Stimulated activated CD8-positive, alpha-beta memory T cell treated with anti-CD3 and anti-CD28 coated beads, Interleukin-15, amount 100 ng/mL, for 4 hours (primary cell): ENCODE measurements around the gene C1QTNF12.

Experiments
- DNase-seq, 2 donors: peaks; one replicate each; pipeline ENCODE4 v3.0.0-alpha.2; 2020; ENCODE audit warnings: low read depth in 2 of 2

C1QTNF12 gene

DNA sequence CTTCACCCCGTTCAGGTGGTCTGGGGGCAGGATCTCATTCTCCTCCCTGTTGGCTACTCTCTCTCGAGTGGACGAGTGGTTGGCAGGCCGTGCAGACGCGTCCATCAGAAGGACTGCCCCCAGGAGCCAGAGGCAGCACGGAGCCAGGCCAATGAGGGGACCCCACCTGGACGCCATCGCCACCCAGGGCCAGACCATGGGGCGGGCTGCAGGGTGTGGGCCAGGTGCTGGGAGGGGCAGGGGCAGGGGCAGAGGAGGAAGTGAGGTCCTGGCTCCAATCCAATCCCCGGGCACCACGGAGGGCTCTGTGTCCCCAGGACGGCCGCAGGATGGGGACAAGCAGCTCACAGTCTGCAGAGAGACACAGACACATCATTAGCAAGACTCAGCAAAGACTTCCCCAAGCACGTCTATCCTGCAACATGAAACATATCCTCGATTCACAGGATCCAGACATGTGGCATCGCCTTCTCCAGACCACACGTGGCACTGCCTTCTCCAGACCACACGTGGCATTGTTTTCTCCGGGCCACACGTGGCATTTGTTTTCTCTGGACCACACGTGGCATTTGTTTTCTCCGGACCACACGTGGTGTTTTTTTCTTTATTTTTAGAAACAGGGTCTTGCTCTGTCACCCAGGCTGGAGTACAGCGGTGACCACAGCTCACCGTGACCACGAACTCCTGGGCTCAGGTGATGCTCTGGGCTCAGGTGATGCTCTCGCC lies 17.8 kb downstream of the C1QTNF12 start:
- DNase-seq: no peak

DNA sequence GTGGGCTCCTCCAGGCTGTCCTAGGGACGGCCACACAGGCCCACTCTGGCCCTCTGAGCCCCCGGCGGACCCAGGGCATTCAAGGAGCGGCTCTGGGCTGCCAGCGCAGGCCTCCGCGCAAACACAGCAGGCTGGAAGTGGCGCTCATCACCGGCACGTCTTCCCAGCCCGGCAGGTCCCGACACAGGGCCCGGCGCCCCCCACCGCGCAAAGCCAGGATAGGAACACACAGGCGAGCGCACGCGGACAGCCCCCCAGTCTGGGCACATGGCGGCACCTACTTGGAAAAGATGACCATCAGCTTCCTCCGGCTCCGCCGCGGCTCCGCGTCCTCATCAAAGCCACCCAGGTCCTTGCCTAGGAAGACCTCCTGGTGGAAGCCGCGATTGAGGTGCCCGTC lies 18.3 kb downstream of the C1QTNF12 start:
- DNase-seq: no peak

DNA sequence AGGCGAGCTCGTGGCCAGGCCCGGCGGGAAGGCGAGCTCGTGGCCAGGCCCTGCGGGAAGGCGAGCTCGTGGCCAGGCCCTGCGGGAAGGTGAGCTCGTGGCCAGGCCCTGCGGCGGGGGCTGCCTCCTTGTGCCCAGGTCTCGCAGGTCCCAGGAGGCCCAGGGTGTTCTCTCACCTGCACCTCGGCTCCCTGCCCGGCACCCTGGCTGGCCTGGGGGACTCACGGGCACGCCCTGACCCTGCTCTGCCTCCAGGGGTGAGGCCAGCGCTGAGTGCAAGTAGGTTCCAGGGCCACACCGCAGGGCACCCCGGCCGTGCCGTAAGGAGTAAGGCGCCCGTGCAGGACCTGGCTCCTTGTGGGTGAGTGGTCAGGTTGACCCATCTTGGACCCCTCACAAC lies 19.1 kb downstream of the C1QTNF12 start:
- no peak for DNase-seq

DNA sequence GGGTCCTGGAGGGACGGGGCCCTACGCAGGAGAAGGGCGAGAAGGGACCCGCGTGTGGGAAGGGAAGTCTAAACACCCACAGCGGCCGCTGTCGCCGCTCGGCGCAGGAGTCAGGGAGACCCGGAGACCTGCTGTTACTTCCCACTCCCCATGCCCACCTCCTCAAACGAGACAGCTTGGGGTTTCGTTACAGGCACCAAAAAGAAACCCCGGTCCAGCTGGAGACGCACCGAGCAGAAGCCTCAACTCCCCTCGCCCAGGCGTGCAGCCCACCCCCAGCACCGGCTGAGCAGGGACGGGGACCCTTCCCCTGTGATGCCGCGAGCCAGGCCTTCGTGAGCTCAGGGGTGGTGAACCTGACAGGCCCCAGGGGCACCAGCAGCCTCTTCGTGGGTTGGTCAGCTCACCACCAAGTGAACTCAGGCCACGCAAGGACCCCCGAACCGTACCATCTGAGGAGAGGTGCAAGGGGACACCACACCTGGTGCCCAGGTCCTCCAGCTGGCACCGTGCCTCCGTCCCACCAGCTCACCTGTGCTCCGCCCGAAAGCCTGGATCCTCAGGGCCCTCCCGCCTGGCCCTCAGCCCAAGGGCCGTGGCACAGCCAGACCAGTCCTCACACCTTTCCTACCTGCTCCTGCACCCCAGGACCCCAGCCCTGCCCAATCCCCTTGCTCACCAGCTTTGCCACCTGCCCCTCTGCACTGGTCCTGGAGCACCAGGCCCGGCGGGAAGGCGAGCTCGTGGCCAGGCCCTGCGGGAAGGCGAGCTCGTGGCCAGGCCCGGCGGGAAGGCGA lies 19.8 kb downstream of the C1QTNF12 start:
- DNase-seq: no peak

DNA sequence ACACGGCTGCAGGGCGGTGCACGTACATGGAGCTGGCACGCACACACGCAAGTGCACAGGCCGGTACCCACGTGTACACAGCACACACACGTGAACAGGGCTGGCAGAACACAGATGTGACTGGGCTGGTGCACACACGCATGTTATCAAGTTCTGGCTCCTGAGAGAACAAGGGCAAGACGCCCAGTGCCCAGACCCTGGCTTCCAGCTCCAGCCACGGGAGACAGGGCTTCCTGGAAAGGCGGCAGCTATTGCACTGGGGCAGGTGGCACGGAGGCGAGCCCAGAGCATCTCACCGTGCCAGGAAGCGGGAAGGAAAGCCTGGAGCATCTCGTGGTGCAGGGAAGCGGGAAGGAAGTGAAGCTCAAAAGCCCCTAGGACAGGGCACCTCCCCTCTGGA lies 20.6 kb downstream of the C1QTNF12 start:
- DNase-seq: no peak

DNA sequence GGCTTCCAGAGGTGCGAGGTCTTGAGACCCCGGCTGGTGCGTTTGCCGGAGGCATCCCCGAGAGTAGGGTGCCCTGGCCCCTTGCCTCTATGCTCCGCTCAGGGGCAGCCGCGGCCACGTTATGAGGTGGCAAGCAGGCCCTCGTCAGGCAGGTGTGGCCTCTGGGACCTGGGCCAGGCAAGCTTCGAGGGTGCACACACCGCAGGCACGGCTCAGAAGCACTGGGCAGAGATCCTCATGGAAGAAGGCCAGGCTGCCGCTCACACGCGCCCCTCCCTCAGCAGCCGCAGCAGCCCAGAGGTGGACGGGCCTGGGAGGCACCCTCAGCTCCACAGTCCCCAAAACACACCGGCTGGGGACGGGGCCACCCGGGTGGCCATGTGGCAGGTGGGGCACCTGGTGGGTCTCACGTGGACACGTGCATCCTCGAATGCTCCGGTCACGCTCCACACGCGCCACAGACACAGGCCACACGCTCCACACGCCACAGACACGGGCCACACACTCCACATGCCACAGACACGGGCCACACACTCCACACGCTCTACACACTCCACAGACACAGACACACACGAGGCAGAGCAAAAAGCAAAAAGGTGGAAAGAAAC lies 21.2 kb downstream of the C1QTNF12 start:
- DNase-seq: no peak

DNA sequence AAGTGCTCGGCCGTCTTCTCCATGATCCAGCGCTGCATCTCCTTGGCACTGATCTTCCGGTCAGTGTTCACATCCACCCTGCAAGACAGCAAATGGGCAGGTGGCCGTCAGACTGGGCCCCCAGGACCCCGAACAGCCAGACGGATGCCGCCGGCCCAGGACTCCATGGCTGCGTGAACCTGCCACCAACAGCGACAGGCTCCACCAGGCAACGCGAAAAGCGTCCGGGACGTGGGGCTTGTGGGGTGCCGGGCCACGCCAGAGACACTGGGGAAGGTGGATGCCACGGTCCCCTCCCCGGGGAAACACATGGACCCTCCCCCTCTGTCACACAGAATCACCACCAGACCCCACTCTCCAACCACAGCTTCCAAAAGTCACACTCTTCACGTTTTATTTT lies 22.6 kb downstream of the C1QTNF12 start:
- DNase-seq: no peak

DNA sequence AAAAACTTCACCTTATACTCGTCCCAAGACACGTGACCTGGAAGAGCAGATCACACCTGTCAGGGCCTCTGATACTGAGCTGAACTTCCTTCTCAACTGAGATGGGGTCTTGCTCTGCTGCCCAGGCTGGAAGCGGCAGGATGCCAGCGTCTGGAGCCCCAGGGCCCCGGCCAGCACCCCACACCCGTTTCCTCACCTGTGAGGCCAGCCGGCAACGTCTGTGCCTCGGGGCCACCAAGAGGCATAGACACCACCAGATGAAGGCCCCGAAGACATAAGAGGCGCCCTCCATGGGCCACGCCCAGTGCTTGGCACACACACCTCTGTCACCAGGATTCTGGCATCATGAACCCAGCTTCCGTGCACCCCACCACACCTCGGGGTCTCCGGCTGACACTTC lies 23.2 kb downstream of the C1QTNF12 start:
- no peak for DNase-seq

DNA sequence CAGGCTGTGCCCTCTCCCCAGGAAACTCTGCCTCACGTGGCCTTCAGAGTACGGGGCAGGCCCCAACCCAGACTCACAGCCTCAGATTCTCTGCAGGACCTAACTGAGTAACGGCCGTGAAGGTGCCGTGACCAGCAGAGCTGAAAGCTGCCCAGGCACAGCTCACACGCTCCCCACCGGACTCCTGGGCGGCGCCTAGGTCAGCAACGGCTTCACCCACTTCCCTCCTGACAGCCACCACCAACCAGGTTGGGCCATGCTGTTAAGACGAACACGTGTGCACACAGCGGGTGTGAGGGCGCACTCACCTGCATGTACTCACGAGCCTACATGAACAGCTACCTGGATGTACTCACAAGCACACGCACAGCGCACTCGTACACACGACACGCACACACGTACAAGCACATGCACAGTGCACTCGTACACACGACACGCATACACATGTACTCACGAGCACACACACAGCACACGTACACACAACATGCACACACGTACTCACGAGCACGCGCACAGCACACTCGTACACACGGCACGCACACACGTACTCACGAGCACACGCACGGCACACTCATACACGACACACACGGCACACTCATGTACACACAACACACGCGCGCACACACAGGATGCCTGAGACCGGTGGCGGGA lies 23.8 kb downstream of the C1QTNF12 start:
- no peak for DNase-seq

DNA sequence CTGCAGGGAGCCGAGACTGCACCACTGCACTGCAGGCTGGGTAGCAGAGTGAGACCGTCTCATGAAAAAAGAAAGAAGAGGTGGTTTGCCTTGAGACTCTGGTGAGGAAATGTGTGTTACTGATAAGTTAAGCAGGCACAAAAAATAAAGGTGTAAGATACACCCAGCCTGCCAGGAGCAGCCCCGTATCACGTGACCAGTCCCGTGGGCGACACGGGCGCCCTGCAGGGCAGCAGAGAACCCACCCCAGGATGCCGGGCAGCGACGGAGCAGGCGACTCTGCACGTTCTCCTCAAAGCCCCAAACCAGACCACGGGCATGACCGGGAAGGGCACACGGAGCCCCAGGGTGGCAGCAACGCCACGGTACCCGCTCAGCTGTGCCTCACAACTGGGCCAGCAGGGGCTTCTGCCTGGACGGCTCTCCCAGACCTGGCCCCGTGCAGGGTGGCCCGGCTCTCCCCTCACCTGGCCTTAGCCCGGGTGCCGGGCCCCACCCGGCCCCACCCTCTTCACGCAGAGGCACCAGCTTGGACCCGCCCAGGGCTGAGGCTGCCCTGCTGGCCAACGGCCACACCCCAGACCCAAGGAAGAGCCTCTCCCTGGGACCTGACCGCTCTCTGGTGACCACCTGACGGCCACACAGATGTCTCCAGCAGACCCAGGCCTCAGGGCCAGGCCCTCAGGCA lies 24.5 kb downstream of the C1QTNF12 start:
- no peak for DNase-seq

DNA sequence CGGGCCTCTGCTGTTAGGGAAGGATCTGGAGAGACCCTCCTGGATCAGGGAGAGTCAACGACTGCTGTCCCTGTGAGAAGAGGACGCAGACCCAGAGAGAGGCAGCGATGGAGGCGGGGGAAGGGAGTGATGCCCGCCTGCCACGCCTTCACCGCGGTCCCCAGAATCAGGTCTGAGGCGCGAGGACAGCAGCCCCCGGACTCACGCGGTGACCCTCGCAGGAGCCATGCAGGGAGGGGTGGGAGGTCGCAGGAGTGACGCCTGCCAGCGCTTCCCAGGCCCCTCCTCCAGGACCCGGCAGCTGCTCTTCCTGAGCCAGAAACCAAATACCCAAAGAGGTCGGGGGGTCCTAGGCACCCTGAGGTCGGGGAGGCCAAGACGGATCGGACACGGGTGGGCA lies 26.3 kb downstream of the C1QTNF12 start:
- no peak for DNase-seq

DNA sequence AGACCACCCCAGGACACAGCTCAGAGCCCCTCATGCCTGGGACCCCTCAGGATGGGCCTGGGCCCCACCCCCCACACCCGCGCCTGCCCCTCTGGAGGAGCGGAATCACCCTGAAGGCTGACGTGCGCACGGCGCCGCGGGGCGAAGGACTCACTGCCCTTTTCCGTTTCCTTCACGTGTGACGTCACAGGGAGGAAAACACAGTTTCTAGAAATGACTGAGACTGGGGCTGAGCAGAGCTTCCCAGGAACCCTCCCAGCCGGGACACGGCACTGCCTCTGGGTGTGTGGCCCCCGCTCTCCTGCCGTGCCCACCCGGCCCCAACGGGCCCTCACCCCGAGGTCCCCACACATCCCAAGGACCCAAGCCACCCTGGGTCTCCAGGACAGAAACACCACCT lies 27.2 kb downstream of the C1QTNF12 start:
- no peak for DNase-seq

DNA sequence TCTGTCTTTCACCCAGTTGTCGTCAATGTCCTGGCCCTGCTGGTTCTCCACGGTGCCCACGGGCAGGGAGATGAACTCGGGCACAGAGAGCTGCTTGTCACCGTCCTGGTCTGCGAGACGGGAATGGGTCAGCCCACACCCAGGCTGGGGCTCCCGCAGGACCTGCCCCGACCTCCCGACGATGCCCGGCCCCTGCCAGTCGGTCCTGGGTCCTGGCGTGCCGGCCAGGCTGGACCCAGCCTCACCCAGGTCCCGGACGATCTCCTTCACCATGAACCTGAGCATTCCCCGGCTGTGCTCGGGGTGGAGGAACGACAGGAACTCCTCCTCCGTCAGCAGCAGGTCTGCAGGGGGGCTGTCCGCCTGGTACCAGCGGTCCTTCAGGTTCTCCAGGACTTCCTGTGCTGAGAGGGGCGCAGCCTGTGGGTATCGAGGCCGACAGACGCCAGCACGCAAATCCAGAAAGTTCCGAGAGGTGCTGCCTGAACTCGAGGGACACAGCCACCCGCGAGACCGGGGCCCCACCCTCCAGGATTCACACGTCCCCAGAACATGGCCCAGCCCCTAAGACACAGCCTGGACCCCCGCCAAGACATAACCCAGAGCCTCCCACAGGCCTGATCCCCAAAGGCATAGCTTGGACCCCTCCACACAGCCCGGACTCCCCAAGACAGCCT lies 27.9 kb downstream of the C1QTNF12 start:
- DNase-seq: no peak

DNA sequence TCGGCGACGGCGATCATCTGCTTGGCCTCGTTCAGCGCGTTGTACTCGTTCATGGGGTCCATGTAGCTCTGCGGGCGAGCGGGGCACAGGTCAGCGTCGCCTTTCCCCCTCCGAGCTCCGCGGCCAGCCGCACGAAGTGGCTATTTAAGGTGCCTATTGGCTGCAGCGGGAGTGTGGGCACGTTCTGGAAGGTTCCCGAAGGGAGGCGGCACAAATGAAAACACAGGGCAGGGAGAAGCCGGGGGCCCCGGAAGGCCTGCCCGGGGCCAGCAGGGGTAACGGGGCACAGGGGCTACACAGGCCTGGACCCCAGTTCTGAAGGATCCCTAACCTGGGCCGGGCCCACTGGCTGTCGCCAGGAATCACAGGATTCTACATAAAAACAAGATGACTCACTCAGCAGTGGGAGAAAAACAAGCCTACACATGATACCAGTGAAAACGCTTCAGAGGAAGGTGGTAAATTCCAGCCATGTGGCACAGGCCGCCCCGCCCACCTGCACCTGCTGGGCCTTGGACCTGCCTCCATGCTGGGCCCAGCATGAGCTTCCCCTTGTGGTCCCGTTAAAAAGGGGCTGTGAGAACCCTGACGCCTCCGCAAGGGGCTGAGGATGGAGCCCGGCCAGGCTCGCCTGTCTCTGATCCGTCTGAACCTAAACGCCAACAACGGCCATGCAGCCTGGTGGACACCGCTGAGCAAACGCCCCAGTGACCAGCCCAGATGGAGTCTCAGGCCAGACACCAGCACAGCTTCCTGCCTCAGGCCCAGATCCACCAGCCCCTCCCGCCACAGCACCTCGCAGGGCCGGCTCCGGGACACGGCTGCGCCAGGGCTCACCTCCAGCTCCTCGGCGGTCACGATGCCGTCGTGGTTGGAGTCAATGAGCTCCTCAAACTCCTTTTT lies 28.6 kb downstream of the C1QTNF12 start:
- no peak for DNase-seq

DNA sequence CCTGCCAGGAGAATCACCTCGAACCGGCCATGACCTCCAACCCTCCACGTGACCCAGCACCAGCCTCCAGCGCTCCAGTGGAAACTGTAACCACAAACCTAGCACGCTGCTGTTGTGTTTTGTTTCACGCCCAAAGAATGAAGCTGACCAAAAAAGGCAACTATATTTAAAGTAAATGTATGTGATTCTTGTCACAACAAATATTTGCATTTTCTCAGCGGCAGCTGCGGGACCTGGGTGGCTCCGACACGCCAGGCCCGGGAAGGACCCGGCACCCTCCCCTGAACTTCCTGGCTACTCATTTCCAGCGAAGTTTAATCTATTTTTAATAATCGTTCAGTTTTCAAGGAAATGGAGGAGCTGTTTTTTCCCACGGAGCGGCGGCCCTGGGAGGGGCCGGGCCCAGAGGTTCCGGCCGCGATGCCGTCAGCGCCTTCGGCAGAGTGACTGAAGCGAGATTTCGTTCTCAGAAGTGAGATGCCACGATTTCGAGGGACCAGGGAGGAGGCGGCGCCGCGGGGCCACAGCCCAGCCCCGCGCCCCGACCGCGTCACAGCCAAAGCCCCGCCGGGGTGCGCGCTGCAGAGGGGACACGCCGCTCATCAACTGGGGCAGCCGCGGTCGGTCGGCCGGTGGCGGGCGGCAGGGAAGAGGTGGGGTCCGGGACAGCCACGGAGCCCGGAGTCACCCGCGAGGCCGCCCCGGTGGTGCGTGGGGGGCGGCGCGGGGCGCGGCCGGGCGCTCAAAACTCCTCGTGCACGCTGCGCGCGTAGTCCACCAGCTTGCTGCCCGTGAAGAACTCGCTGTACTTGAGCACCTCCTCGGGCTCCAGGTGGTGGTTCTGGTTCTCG lies 29.5 kb downstream of the C1QTNF12 start:
- DNase-seq: no peak

DNA sequence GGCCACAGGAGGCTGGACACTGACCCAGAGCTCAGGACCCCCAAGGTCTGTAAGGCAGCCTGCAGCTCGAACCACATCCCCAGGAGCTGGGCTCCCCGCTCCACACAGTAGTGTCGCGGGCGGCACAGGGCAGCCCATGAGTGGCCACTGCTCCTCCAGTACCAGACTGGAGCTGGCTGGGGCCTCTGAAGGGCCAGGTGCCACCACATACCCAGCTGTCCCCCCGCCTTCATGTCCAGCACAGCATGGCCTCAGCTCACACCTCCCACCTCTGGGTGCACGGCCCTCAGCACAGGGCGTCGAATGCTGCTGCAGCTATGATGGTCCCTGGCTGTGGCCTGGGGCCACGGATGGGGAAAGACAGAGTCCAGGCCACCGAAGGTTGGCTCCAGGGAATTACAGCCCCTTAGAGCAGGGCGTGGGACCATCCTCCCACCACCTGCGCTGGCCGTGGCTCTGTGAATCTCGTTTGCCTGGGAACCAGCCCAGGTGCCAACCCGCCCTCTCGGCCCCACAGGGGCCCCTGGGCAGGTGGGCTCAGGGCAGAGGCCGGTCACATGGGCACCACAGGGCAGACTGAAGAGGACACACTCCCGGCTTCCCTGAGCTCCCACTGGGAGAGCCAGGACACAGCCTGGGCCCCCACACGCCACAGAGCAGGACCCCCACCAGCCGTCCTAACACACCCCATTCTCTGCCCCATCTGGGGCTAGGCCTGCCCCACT lies 30.5 kb downstream of the C1QTNF12 start:
- DNase-seq: no peak

DNA sequence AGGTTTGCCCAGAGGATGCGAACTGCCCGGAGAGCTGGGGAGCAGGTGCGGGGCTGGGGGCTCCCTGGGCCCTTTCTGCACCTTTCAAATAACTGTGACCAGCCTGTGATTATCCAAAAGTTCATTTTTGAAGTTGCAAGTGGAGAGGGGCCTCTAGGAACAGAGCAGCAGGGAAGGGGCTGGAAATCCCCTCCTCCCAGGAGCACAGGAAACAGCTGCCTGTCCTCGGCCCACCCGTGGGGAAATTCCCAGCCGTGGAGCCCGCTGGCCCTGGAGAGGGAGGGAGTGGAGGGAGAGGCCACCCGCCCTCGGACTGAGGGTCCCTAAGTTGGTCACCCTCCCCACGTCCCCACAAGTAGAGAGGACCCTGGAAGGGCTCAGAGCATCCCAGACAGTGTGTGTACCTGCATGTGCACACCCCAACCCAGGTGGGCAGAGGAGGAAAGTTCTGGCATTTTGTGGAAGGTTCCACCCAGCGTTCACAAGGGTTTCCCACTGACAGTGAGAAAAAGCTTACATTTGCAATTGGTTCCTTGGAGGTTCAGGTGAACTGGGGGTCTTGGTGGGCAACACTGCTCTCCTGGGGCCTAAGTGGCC lies 31.3 kb downstream of the C1QTNF12 start:
- no peak for DNase-seq
